ENCODE data around the gene ENOSF1. TPM values are rescaled to one million over a fixed set of nuclear protein-coding genes. Genes with fewer than 3 reads are reported as not detected.
A peak's percentile ranks its signal among the peaks of the same experiment; 100 is the strongest.

ENOSF1 gene
- total RNA-seq, 2 experiments from 2014 or later: 65.3 to 67.1 TPM

- H3K27me3 Mint-ChIP-seq: no peaks in the 10 kb centered on the region
- CTCF ChIA-PET: no interaction called here
- H3K27ac Mint-ChIP-seq: no peak overlapping the region
- no peak for DNase-seq
- H3K9me3 Mint-ChIP-seq: no peaks in the 10 kb centered on the region
- peaks cover 20% of the 10 kb centered on the region for H3K4me1 Mint-ChIP-seq
- H3K4me3 Mint-ChIP-seq: no peak overlapping the region
- H3K36me3 Mint-ChIP-seq (ENCODE audit: low read depth): peaks cover 72% of the 10 kb centered on the region
- POLR2A ChIA-PET: interaction anchor here (1.0 to 1.8 kb wide), 3 partner anchors 9 to 13 kb away, joined by 3 to 12 read pairs (median 4); partner anchors contain the start of gene TYMS
Measured at GRCh38 chr18:668260-668659, 44.2 kb downstream of the ENOSF1 start.

GRCh38 chr18:666628-667027, 45.8 kb downstream of the ENOSF1 start:
- POLR2A ChIA-PET: interaction anchor here (1.3 kb wide), 1 partner anchor 9 kb away, joined by 4 read pairs; the partner anchor contains the start of gene TYMS
- peak overlapping the region; percentile 23 for H3K27ac Mint-ChIP-seq
- DNase-seq: no peak
- peaks cover 4% of the 10 kb centered on the region for H3K9me3 Mint-ChIP-seq
- no peaks in the 10 kb centered on the region for H3K27me3 Mint-ChIP-seq
- H3K4me3 Mint-ChIP-seq: no peak overlapping the region
- peaks cover 27% of the 10 kb centered on the region for H3K4me1 Mint-ChIP-seq
- peaks cover 70% of the 10 kb centered on the region for H3K36me3 Mint-ChIP-seq (ENCODE audit: low read depth)
- CTCF ChIA-PET: interaction anchor here (0.6 to 1.2 kb wide), 5 partner anchors 9 to 145 kb away, joined by 3 read pairs; no protein-coding TSS in a partner anchor

GRCh38 chr18:666177-666576, 46.3 kb downstream of the ENOSF1 start:
- no peaks in the 10 kb centered on the region for H3K27me3 Mint-ChIP-seq
- ChIA-PET CTCF (interaction anchor here (0.6 to 1.2 kb wide), 5 partner anchors 8 to 145 kb away, joined by 3 read pairs; no protein-coding TSS in a partner anchor), POLR2A (interaction anchor here (1.3 kb wide), 1 partner anchor 9 kb away, joined by 4 read pairs; the partner anchor contains the start of gene TYMS)
- H3K36me3 Mint-ChIP-seq (ENCODE audit: low read depth): peaks cover 71% of the 10 kb centered on the region
- peak overlapping the region; percentile 61 for H3K27ac Mint-ChIP-seq
- H3K4me1 Mint-ChIP-seq: peaks cover 30% of the 10 kb centered on the region
- no peak for DNase-seq
- H3K4me3 Mint-ChIP-seq: no peak overlapping the region
- peaks cover 4% of the 10 kb centered on the region for H3K9me3 Mint-ChIP-seq

- H3K36me3 Mint-ChIP-seq (ENCODE audit: low read depth): peaks cover 65% of the 10 kb centered on the region
- peaks cover 40% of the 10 kb centered on the region for H3K4me1 Mint-ChIP-seq
- no peak overlapping the region for H3K27ac Mint-ChIP-seq
- ChIA-PET POLR2A (interaction anchor here (0.9 to 5.5 kb wide), 3 partner anchors 9 to 151 kb away, joined by 3 to 144 read pairs (median 9); no protein-coding TSS in a partner anchor), CTCF (interaction anchor here (1.4 kb wide), 1 partner anchor 168 kb away, joined by 3 read pairs; no protein-coding TSS in a partner anchor)
- no peak for DNase-seq
- H3K4me3 Mint-ChIP-seq: no peak overlapping the region
- no peaks in the 10 kb centered on the region for H3K27me3 Mint-ChIP-seq
- H3K9me3 Mint-ChIP-seq: peaks cover 6% of the 10 kb centered on the region
Measured at GRCh38 chr18:662197-662596, 50.2 kb downstream of the ENOSF1 start.

- H3K9me3 Mint-ChIP-seq: peaks cover 6% of the 10 kb centered on the region
- no peaks in the 10 kb centered on the region for H3K27me3 Mint-ChIP-seq
- POLR2A ChIA-PET: interaction anchor here (1.0 to 5.5 kb wide), 8 partner anchors 11 to 392 kb away, joined by 3 to 144 read pairs (median 16); partner anchors contain the start of genes ENOSF1 and THOC1
- H3K4me1 Mint-ChIP-seq: peaks cover 44% of the 10 kb centered on the region
- DNase-seq: no peak
- H3K36me3 Mint-ChIP-seq (ENCODE audit: low read depth): peaks cover 58% of the 10 kb centered on the region
- H3K27ac Mint-ChIP-seq: peak overlapping the region; percentile 89
- peak overlapping the region; percentile 97 for H3K4me3 Mint-ChIP-seq
- CTCF ChIA-PET: interaction anchor here (1.1 to 3.3 kb wide), 3 partner anchors 23 to 171 kb away, joined by 3 to 16 read pairs (median 12); no protein-coding TSS in a partner anchor
Measured at GRCh38 chr18:659597-659996, 52.8 kb downstream of the ENOSF1 start.

GRCh38 chr18:658947-659533, 53.4 kb downstream of the ENOSF1 start:
- POLR2A ChIA-PET: interaction anchor here (0.8 to 5.5 kb wide), 18 partner anchors 9 to 391 kb away, joined by 3 to 144 read pairs (median 12); partner anchors contain the start of genes CLUL1, ENOSF1, THOC1 and YES1
- CTCF ChIA-PET: interaction anchor here (0.9 to 3.3 kb wide), 9 partner anchors 23 to 180 kb away, joined by 3 to 16 read pairs (median 3); partner anchors contain the start of gene ENOSF1
- H3K36me3 Mint-ChIP-seq (ENCODE audit: low read depth): peaks cover 56% of the 10 kb centered on the region
- no peak for DNase-seq
- no peaks in the 10 kb centered on the region for H3K27me3 Mint-ChIP-seq
- H3K9me3 Mint-ChIP-seq: peaks cover 6% of the 10 kb centered on the region
- peak overlapping the region; percentile 97 for H3K4me3 Mint-ChIP-seq
- H3K27ac Mint-ChIP-seq: peak overlapping the region; percentile 89
- peaks cover 44% of the 10 kb centered on the region for H3K4me1 Mint-ChIP-seq

GRCh38 chr18:658001-658946, 54.2 kb downstream of the ENOSF1 start:
- peak overlapping the region; percentile 97 for H3K4me3 Mint-ChIP-seq
- ChIA-PET CTCF (interaction anchor here (0.8 to 3.3 kb wide), 11 partner anchors 8 to 181 kb away, joined by 3 to 16 read pairs (median 3); partner anchors contain the start of gene ENOSF1), POLR2A (interaction anchor here (0.7 to 5.5 kb wide), 31 partner anchors 8 to 1913 kb away, joined by 3 to 144 read pairs (median 4); partner anchors contain the start of genes CLUL1, ENOSF1, METTL4 and NDC80)
- H3K9me3 Mint-ChIP-seq: peaks cover 6% of the 10 kb centered on the region
- peaks cover 48% of the 10 kb centered on the region for H3K4me1 Mint-ChIP-seq
- no peaks in the 10 kb centered on the region for H3K27me3 Mint-ChIP-seq
- peaks cover 55% of the 10 kb centered on the region for H3K36me3 Mint-ChIP-seq (ENCODE audit: low read depth)
- H3K27ac Mint-ChIP-seq: peak overlapping the region; percentile 89
- peak; percentile 85 for DNase-seq

- H3K36me3 Mint-ChIP-seq (ENCODE audit: low read depth): peaks cover 52% of the 10 kb centered on the region
- peak within 1 kb of the TSS; percentile 89 for H3K27ac Mint-ChIP-seq
- peak within 1 kb of the TSS; percentile 97 for H3K4me3 Mint-ChIP-seq
Measured at GRCh38 chr18:657311-658000, 55.0 kb downstream of the ENOSF1 start, which contains the start of gene TYMS. Gene TYMS, plus strand, starts transcription at chr18:657653. Its CDS starts 90 bp downstream, at chr18:657743.

GRCh38 chr18:655445-655844, 57.0 kb downstream of the ENOSF1 start:
- peak overlapping the region; percentile 64 for H3K4me3 Mint-ChIP-seq
- CTCF ChIA-PET: interaction anchor here (0.7 to 1.3 kb wide), 5 partner anchors 13 to 60 kb away, joined by 3 to 4 read pairs (median 3); no protein-coding TSS in a partner anchor
- H3K36me3 Mint-ChIP-seq (ENCODE audit: low read depth): peaks cover 32% of the 10 kb centered on the region
- H3K27me3 Mint-ChIP-seq: no peaks in the 10 kb centered on the region
- peaks cover 41% of the 10 kb centered on the region for H3K4me1 Mint-ChIP-seq
- no peak for DNase-seq
- H3K27ac Mint-ChIP-seq: peak overlapping the region; percentile 31
- H3K9me3 Mint-ChIP-seq: peaks cover 3% of the 10 kb centered on the region
- POLR2A ChIA-PET: no interaction called here

More at GRCh38 chr18:657311-658000, 55.0 kb downstream of the ENOSF1 start, which contains the start of gene TYMS:
- DNase-seq: peak; percentile 63
- Mint-ChIP-seq H3K9me3 (peaks cover 6% of the 10 kb centered on the region), H3K27me3 (no peaks in the 10 kb centered on the region), H3K4me1 (peaks cover 47% of the 10 kb centered on the region)
- CTCF ChIA-PET: interaction anchor here (0.8 to 3.3 kb wide), 6 partner anchors 9 to 173 kb away, joined by 3 to 16 read pairs (median 4); partner anchors contain the start of gene ENOSF1
- POLR2A ChIA-PET: interaction anchor here (0.7 to 5.5 kb wide), 30 partner anchors 8 to 1914 kb away, joined by 3 to 144 read pairs (median 4); partner anchors contain the start of genes CLUL1, ENOSF1, METTL4 and NDC80

- H3K9me3 Mint-ChIP-seq: no peaks in the 10 kb centered on the region
- no peak overlapping the region for H3K27ac Mint-ChIP-seq
- ChIA-PET CTCF (interaction anchor here (0.9 to 1.3 kb wide), 4 partner anchors 12 to 178 kb away, joined by 3 to 4 read pairs (median 3); no protein-coding TSS in a partner anchor), POLR2A (interaction anchor here (0.9 to 1.7 kb wide), 4 partner anchors 10 to 387 kb away, joined by 3 to 6 read pairs (median 4); partner anchors contain the start of gene THOC1)
- no peaks in the 10 kb centered on the region for H3K27me3 Mint-ChIP-seq
- H3K36me3 Mint-ChIP-seq (ENCODE audit: low read depth): peaks cover 24% of the 10 kb centered on the region
- no peak overlapping the region for H3K4me3 Mint-ChIP-seq
- no peak for DNase-seq
- peaks cover 36% of the 10 kb centered on the region for H3K4me1 Mint-ChIP-seq
Measured at GRCh38 chr18:654601-655000, 57.8 kb downstream of the ENOSF1 start.

- POLR2A ChIA-PET: interaction anchor here (1.7 kb wide), 1 partner anchor 386 kb away, joined by 5 read pairs; the partner anchor contains the start of gene THOC1
- H3K36me3 Mint-ChIP-seq (ENCODE audit: low read depth): peaks cover 13% of the 10 kb centered on the region
Measured at GRCh38 chr18:653512-653911, 58.9 kb downstream of the ENOSF1 start.

More at GRCh38 chr18:653512-653911, 58.9 kb downstream of the ENOSF1 start:
- CTCF ChIA-PET: interaction anchor here (1.3 kb wide), 1 partner anchor 179 kb away, joined by 3 read pairs; no protein-coding TSS in a partner anchor
- Mint-ChIP-seq H3K4me1 (peaks cover 26% of the 10 kb centered on the region), H3K27ac (no peak overlapping the region), H3K9me3 (no peaks in the 10 kb centered on the region), H3K27me3 (no peaks in the 10 kb centered on the region), H3K4me3 (no peak overlapping the region)
- no peak for DNase-seq
